GM23338 (cell line): ENCODE measurements around the gene STK4. TPM values are rescaled to one million over a fixed set of nuclear protein-coding genes. Genes with fewer than 3 reads are reported as not detected.

Experiments used
- ATAC-seq: fragments of 200-7000 bp; cut with Tn5 transposase; 3 replicates; pipeline ENCODE4 v1.9.1; 2020
- DNase-seq: peaks from one replicate; pipeline ENCODE4 v3.0.0-alpha.2; 2015; ENCODE audit warnings: low spot score
- H2AFZ ChIP-seq: fragments of 200-600 bp; sonication (generic); 2 replicates; pipeline ENCODE4 v1.8.0; 2016; ENCODE audit warnings: antibody characterized with exemption, mild to moderate bottlenecking, moderate library complexity
- H3F3A ChIP-seq: fragments of 200-600 bp; sonication (generic); replicated peaks from 2 replicates; pipeline ENCODE4 v1.8.0; 2017; ENCODE audit warnings: antibody characterized with exemption, mixed run types, low read depth
- H3K27ac ChIP-seq: fragments of 200-600 bp; sonication (generic); 2 replicates; pipeline ENCODE4 v1.6.1; 2016; ENCODE audit warnings: low read depth
- H3K27me3 ChIP-seq: fragments of 200-600 bp; sonication (generic); 2 replicates; pipeline ENCODE4 v1.8.0; 2016; ENCODE audit warnings: mild to moderate bottlenecking, mixed run types, moderate library complexity; ENCODE audit not compliant: insufficient read depth
- H3K36me3 ChIP-seq: fragments of 200-600 bp; sonication (generic); 2 replicates; pipeline ENCODE4 v1.8.0; 2016; ENCODE audit warnings: mild to moderate bottlenecking; ENCODE audit not compliant: insufficient read depth
- H3K4me1 ChIP-seq: fragments of 200-600 bp; sonication (generic); 2 replicates; pipeline ENCODE4 v1.8.0; 2016; ENCODE audit warnings: mild to moderate bottlenecking, moderate library complexity; ENCODE audit not compliant: insufficient read depth
- H3K4me2 ChIP-seq: fragments of 200-600 bp; sonication (generic); 2 replicates; pipeline ENCODE4 v1.7.1; 2017; ENCODE audit warnings: mixed run types
- H3K4me3 ChIP-seq: fragments of 200-600 bp; sonication (generic); 2 replicates; pipeline ENCODE4 v1.6.1; 2016; ENCODE audit warnings: mixed run types
- H3K79me2 ChIP-seq: fragments of 200-600 bp; sonication (generic); replicated peaks from 2 replicates; pipeline ENCODE4 v1.8.0; 2017; ENCODE audit warnings: mild to moderate bottlenecking; ENCODE audit not compliant: insufficient read depth
- H3K9me2 ChIP-seq: fragments of 200-600 bp; sonication (generic); 2 replicates; pipeline ENCODE4 v1.8.0; 2017; ENCODE audit not compliant: insufficient read depth
- H4K20me1 ChIP-seq: fragments of 200-600 bp; sonication (generic); replicated peaks from 2 replicates; pipeline ENCODE4 v1.8.0; 2017; ENCODE audit warnings: mild to moderate bottlenecking; ENCODE audit not compliant: insufficient read depth
- H3K27ac Mint-ChIP-seq: 2 replicates; pipeline ENCODE4 v1.8.0; 2020; ENCODE audit warnings: inconsistent platforms, mild to moderate bottlenecking, moderate library complexity, mixed read lengths
- H3K27me3 Mint-ChIP-seq: 3 replicates; pipeline ENCODE4 v1.8.0; 2022; ENCODE audit warnings: low read depth, mild to moderate bottlenecking, moderate library complexity, mixed read lengths, inconsistent platforms; ENCODE audit not compliant: insufficient read depth, poor library complexity
- H3K36me3 Mint-ChIP-seq: 3 replicates; pipeline ENCODE4 v1.8.0; 2021; ENCODE audit warnings: low read depth, mild to moderate bottlenecking, inconsistent platforms, moderate library complexity, mixed read lengths
- H3K4me1 Mint-ChIP-seq: 3 replicates; pipeline ENCODE4 v1.8.0; 2020; ENCODE audit warnings: mild to moderate bottlenecking, inconsistent platforms, mixed read lengths
- H3K4me3 Mint-ChIP-seq: 3 replicates; pipeline ENCODE4 v1.8.0; 2021; ENCODE audit warnings: moderate library complexity, mild to moderate bottlenecking, inconsistent platforms, mixed read lengths
- H3K9me3 Mint-ChIP-seq: 3 replicates; pipeline ENCODE4 v1.8.0; 2020; ENCODE audit warnings: moderate library complexity, mild to moderate bottlenecking, inconsistent platforms, mixed read lengths
- CREB1 ChIP-seq: fragments of 250-450 bp; sonication (Bioruptor Pico); IDR thresholded peaks from 2 replicates; pipeline ENCODE4 v1.5.0; 2020; ENCODE audit warnings: low read depth, mild to moderate bottlenecking, moderate library complexity
- CTCF ChIP-seq, 2 experiments: fragments of 200-600 bp in 1 of 2; sonication (generic) in 1 of 2; conservative IDR thresholded peaks; 2 replicates each; pipeline versions ENCODE4 v1.5.1 to v1.6.1; 2016 to 2017; ENCODE audit warnings: antibody characterized with exemption in 2 of 2, low read depth in 2 of 2, mild to moderate bottlenecking in 2 of 2, moderate library complexity in 1 of 2
- ETS1 ChIP-seq: IDR thresholded peaks from 2 replicates; pipeline ENCODE4 v1.6.1; 2016; ENCODE audit warnings: antibody characterized with exemption
- EZH2 ChIP-seq: fragments of 200-600 bp; sonication (generic); IDR thresholded peaks from one replicate; pipeline ENCODE4 v1.8.0; 2017; ENCODE audit warnings: antibody characterized with exemption, mild to moderate bottlenecking, low read depth; ENCODE audit not compliant: unreplicated experiment
- EZH2phosphoT487 ChIP-seq: fragments of 200-600 bp; sonication (generic); IDR thresholded peaks from one replicate; pipeline ENCODE4 v1.8.1; 2018; ENCODE audit warnings: antibody characterized with exemption; ENCODE audit not compliant: unreplicated experiment
- JUNB ChIP-seq: IDR thresholded peaks from one replicate; pipeline ENCODE4 v1.6.1; 2016; ENCODE audit warnings: antibody characterized with exemption; ENCODE audit not compliant: unreplicated experiment
- NANOG ChIP-seq: IDR thresholded peaks from 2 replicates; pipeline ENCODE4 v1.6.1; 2016; ENCODE audit warnings: antibody characterized with exemption, borderline replicate concordance
- ZNF331 ChIP-seq: fragments of 250-450 bp; sonication (Bioruptor Pico); IDR thresholded peaks from 2 replicates; pipeline ENCODE4 v1.5.0; 2020; ENCODE audit warnings: low read depth, mild to moderate bottlenecking, moderate library complexity
- polyA plus RNA-seq: library from polyadenylated mRNA; unstranded; fragments of >200 nt; fragmentation: Nextera tagmentation; extraction: Ambion mirVana; gene quantifications from 2 replicates; pipeline ENCODE4 v1.2.1, GENCODE V29; 2016
- total RNA-seq: library from RNA; depleted of rRNA; stranded (reverse); fragments of >200 nt; shearing (Covaris generic); gene quantifications from 2 replicates; pipeline ENCODE4 v1.2.3, GENCODE V29; 2014
- TF ChIP-seq, protein P1 (sequence below): IDR thresholded peaks from one replicate; pipeline ENCODE4 v1.6.1; 2018; ENCODE audit warnings: antibody characterized with exemption; ENCODE audit not compliant: unreplicated experiment

The STK4 gene
- total and polyA plus RNA-seq, 2 experiments from 2014 or later = 37.7 to 58.7 TPM

DNA sequence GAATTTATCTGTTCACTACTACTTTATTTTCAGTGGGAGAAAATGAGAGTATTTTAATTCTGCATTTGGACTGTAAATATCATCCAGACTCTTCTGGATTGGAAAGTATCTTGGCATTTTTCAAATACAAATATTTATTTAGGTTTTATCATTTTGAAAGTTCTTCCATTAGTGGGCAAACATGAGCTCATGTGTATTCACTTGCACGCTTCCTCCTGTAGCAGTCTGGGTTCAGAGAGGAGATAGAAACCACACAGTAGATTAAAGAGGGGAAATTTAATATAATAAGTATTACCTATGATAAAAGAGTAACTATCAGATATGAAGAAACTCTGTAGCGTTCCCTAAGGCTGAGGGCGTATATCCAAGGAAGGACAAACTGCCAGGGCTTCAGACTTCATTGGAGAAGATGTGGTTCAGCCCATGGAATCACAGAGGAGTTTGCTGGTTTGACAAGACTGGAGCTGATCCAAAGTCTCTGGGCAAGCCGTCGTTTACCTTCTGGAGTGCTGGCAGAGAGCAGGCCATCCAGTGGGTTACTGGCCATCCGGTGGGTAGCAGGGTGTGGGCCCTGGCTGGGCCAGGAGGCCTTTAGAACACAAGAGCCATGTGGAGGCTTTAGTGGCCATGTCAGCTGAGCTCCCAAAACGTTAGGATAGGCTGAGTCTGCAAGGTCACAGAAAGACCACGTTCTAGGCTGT is 90.3 kb downstream of the STK4 start (continued):
- TF ChIP-seq CTCF (conservative IDR thresholded peaks at IDR 0.05; ENCODE audit: low read depth in 2 of 2) = no peak
- no peak for TF ChIP-seq EZH2
- no peak for TF ChIP-seq EZH2phosphoT487

- no peaks in the 10 kb centered on the region for H3K27me3 ChIP-seq
- no peaks in the 10 kb centered on the region for H3K36me3 ChIP-seq
- Mint-ChIP-seq H3K9me3 (no peaks in the 10 kb centered on the region), H3K4me3 (no peak overlapping the region), H3K36me3 (peaks cover 7% of the 10 kb centered on the region; the same call in 2 of the 3 replicates), H3K4me1 (peaks cover 1% of the 10 kb centered on the region; the same call in 2 of the 3 replicates), H3K27ac (no peak overlapping the region), H3K27me3 (no peaks in the 10 kb centered on the region)
- H3K27ac ChIP-seq = no peak overlapping the region
- H3K9me2 ChIP-seq = no peaks in the 10 kb centered on the region
- no peaks in the 10 kb centered on the region; the same call in 1 of the 2 replicates for H4K20me1 ChIP-seq
- H2AFZ ChIP-seq = no peak overlapping the region
- no peak overlapping the region for H3K4me3 ChIP-seq
- H3F3A ChIP-seq = no peaks in the 10 kb centered on the region
- ATAC-seq (no peak), DNase-seq (no peak)
- H3K4me1 ChIP-seq = no peaks in the 10 kb centered on the region
- H3K79me2 ChIP-seq = no peaks in the 10 kb centered on the region; the same call in 1 of the 2 replicates
- H3K4me2 ChIP-seq = no peak overlapping the region
- TF ChIP-seq JUNB (no peak), EZH2 (no peak), NANOG (no peak), CTCF (conservative IDR thresholded peaks at IDR 0.05; ENCODE audit: low read depth in 2 of 2) (no peak), ZNF331 (no peak), ETS1 (no peak), CREB1 (CRISPR knock-in tag) (no peak)
- TF ChIP-seq, protein P1, sequence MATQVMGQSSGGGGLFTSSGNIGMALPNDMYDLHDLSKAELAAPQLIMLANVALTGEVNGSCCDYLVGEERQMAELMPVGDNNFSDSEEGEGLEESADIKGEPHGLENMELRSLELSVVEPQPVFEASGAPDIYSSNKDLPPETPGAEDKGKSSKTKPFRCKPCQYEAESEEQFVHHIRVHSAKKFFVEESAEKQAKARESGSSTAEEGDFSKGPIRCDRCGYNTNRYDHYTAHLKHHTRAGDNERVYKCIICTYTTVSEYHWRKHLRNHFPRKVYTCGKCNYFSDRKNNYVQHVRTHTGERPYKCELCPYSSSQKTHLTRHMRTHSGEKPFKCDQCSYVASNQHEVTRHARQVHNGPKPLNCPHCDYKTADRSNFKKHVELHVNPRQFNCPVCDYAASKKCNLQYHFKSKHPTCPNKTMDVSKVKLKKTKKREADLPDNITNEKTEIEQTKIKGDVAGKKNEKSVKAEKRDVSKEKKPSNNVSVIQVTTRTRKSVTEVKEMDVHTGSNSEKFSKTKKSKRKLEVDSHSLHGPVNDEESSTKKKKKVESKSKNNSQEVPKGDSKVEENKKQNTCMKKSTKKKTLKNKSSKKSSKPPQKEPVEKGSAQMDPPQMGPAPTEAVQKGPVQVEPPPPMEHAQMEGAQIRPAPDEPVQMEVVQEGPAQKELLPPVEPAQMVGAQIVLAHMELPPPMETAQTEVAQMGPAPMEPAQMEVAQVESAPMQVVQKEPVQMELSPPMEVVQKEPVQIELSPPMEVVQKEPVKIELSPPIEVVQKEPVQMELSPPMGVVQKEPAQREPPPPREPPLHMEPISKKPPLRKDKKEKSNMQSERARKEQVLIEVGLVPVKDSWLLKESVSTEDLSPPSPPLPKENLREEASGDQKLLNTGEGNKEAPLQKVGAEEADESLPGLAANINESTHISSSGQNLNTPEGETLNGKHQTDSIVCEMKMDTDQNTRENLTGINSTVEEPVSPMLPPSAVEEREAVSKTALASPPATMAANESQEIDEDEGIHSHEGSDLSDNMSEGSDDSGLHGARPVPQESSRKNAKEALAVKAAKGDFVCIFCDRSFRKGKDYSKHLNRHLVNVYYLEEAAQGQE = no peak
Observed at GRCh38 chr20:45058168-45058850, 92.0 kb downstream of the STK4 start.
